Neutrophil (primary cell): ENCODE measurements around the gene FAM229A.

ENCODE experiments used
- H3K27ac ChIP-seq: fragments of 200-600 bp; sonication (generic); 2 replicates; pipeline ENCODE4 v1.5.1; 2016; ENCODE audit warnings: mild to moderate bottlenecking, moderate library complexity
- H3K27me3 ChIP-seq: fragments of 200-600 bp; sonication (generic); 2 replicates; pipeline ENCODE4 v1.6.0; 2016; ENCODE audit warnings: mild to moderate bottlenecking
- H3K36me3 ChIP-seq: fragments of 200-600 bp; sonication (generic); 2 replicates; pipeline ENCODE4 v1.5.1; 2017
- H3K4me1 ChIP-seq, 2 experiments: fragments of 200-600 bp in 1 of 2; sonication (generic) in 1 of 2; 1 replicate in 1 of 2; 2 replicates in 1 of 2; pipeline versions ENCODE4 v1.5.1 to v1.6.1; 2013 to 2016; ENCODE audit warnings: low read depth in 1 of 2, low read length in 1 of 2, mild to moderate bottlenecking in 1 of 2, moderate library complexity in 1 of 2; ENCODE audit not compliant: control insufficient read depth in 1 of 2, insufficient read depth in 1 of 2
- H3K4me3 ChIP-seq, 2 experiments: fragments of 200-600 bp in 1 of 2; sonication (generic) in 1 of 2; 1 replicate in 1 of 2; 2 replicates in 1 of 2; pipeline ENCODE4 v1.5.1; 2013 to 2016; ENCODE audit warnings: low read depth in 1 of 2, low read length in 1 of 2, mild to moderate bottlenecking in 1 of 2, moderate library complexity in 1 of 2
- H3K9me3 ChIP-seq: fragments of 200-600 bp; sonication (generic); 2 replicates; pipeline ENCODE4 v1.5.1; 2016
- TF ChIP-seq, protein P1 (sequence below): fragments of 200-600 bp; sonication (generic); IDR thresholded peaks from 2 replicates; pipeline ENCODE4 v1.5.1; 2016; ENCODE audit warnings: antibody characterized with exemption

FAM229A gene

GRCh38 chr1:32372149-32372756, 10.0 kb upstream of the FAM229A start:
- Histone ChIP-seq H3K4me1 (peaks cover 0 to 6% of the 10 kb centered on the region in 2 experiments), H3K27me3 (no peaks in the 10 kb centered on the region), H3K36me3 (peaks cover 93% of the 10 kb centered on the region), H3K4me3 (no peak overlapping the region), H3K9me3 (no peaks in the 10 kb centered on the region), H3K27ac (peak overlapping the region; percentile 2)
- TF ChIP-seq, protein P1, sequence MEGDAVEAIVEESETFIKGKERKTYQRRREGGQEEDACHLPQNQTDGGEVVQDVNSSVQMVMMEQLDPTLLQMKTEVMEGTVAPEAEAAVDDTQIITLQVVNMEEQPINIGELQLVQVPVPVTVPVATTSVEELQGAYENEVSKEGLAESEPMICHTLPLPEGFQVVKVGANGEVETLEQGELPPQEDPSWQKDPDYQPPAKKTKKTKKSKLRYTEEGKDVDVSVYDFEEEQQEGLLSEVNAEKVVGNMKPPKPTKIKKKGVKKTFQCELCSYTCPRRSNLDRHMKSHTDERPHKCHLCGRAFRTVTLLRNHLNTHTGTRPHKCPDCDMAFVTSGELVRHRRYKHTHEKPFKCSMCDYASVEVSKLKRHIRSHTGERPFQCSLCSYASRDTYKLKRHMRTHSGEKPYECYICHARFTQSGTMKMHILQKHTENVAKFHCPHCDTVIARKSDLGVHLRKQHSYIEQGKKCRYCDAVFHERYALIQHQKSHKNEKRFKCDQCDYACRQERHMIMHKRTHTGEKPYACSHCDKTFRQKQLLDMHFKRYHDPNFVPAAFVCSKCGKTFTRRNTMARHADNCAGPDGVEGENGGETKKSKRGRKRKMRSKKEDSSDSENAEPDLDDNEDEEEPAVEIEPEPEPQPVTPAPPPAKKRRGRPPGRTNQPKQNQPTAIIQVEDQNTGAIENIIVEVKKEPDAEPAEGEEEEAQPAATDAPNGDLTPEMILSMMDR: peak; percentile 37

- peaks cover 0 to 6% of the 10 kb centered on the region in 2 experiments for H3K4me1 ChIP-seq
- peaks cover 1% of the 10 kb centered on the region for H3K27me3 ChIP-seq
- H3K9me3 ChIP-seq: no peaks in the 10 kb centered on the region
- H3K4me3 ChIP-seq: no peak overlapping the region
- H3K36me3 ChIP-seq: peaks cover 91% of the 10 kb centered on the region
- TF ChIP-seq, protein P1: no peak
- no peak overlapping the region for H3K27ac ChIP-seq
These were observed 5.8 kb upstream of the FAM229A start for GRCh38 chr1:32367912-32368635.

DNA sequence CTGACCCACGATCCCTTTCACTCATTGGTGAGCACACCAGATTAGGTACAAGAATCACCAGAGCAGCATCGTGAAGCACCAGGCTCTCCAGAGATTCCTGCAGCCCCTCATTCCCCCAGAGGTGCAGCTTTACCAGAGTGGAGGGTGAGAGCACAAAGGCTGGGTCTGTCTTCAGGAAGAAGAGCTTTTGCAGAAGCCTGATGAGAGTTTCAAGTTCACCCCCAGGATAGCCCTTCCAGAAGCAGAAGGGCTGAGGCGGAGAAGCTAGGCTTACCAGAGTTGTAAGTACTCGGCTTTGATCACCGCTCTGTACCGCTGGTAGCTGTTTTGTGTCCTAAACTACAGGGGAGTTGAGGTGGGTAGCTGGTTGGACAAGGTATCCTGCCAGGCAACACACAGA, 3.2 kb upstream of the FAM229A start:
- Histone ChIP-seq H3K9me3 (no peaks in the 10 kb centered on the region), H3K4me3 (no peak overlapping the region), H3K4me1 (peaks cover 3 to 11% of the 10 kb centered on the region in 2 experiments), H3K27ac (no peak overlapping the region), H3K27me3 (peaks cover 28% of the 10 kb centered on the region), H3K36me3 (peaks cover 85% of the 10 kb centered on the region)
- TF ChIP-seq, protein P1: no peak

GRCh38 chr1:32364836-32365235, 2.6 kb upstream of the FAM229A start:
- H3K27ac ChIP-seq: no peak overlapping the region
- H3K9me3 ChIP-seq: no peaks in the 10 kb centered on the region
- TF ChIP-seq, protein P1: no peak
- H3K4me1 ChIP-seq: peaks cover 3 to 11% of the 10 kb centered on the region in 2 experiments
- peaks cover 31% of the 10 kb centered on the region for H3K27me3 ChIP-seq
- H3K4me3 ChIP-seq: no peak overlapping the region
- peaks cover 78% of the 10 kb centered on the region for H3K36me3 ChIP-seq

GRCh38 chr1:32363713-32364112, 1.4 kb upstream of the FAM229A start:
- H3K4me3 ChIP-seq: no peak overlapping the region
- H3K27me3 ChIP-seq: peaks cover 32% of the 10 kb centered on the region
- no peaks in the 10 kb centered on the region for H3K9me3 ChIP-seq
- H3K36me3 ChIP-seq: peaks cover 67% of the 10 kb centered on the region
- TF ChIP-seq, protein P1: no peak
- H3K4me1 ChIP-seq: peaks cover 3 to 11% of the 10 kb centered on the region in 2 experiments
- no peak overlapping the region for H3K27ac ChIP-seq
